ACC112 (cell line): ENCODE results near the gene BRD3OS.
"Not testable (repeated sequence)": the region's sequence is repeated elsewhere in the genome, so short reads cannot be mapped to it uniquely, and the experiment has no call there.

Source experiments
- H2AFZ ChIP-seq: fragments of 200-600 bp; sonication (generic); one replicate; pipeline ENCODE4 v1.6.0; 2017; ENCODE audit warnings: antibody characterized with exemption, low read length; ENCODE audit not compliant: unreplicated experiment
- H3K27ac ChIP-seq: fragments of 200-600 bp; sonication (generic); 2 replicates; pipeline ENCODE4 v1.5.1; 2014; ENCODE audit warnings: low read depth, mild to moderate bottlenecking, antibody characterized with exemption, low read length, moderate library complexity
- H3K27me3 ChIP-seq: fragments of 200-600 bp; sonication (generic); 2 replicates; pipeline ENCODE4 v1.6.1; 2014; ENCODE audit warnings: mild to moderate bottlenecking, antibody characterized with exemption, low read length, moderate library complexity, mixed read lengths; ENCODE audit not compliant: insufficient read depth
- H3K36me3 ChIP-seq: fragments of 200-600 bp; sonication (generic); 2 replicates; pipeline ENCODE4 v1.6.1; 2016; ENCODE audit warnings: mild to moderate bottlenecking, antibody characterized with exemption, low read length, moderate library complexity, mixed read lengths; ENCODE audit not compliant: insufficient read depth
- H3K4me1 ChIP-seq: fragments of 200-600 bp; sonication (generic); one replicate; pipeline ENCODE4 v1.6.1; 2016; ENCODE audit warnings: low read length, mixed read lengths; ENCODE audit not compliant: insufficient read depth, unreplicated experiment, control insufficient read depth
- H3K4me3 ChIP-seq: fragments of 200-600 bp; sonication (generic); 2 replicates; pipeline ENCODE4 v1.5.1; 2014; ENCODE audit warnings: mild to moderate bottlenecking, low read depth, low read length
- H3K79me2 ChIP-seq: fragments of 200-600 bp; sonication (generic); one replicate; pipeline ENCODE4 v1.6.0; 2016; ENCODE audit warnings: low read length; ENCODE audit not compliant: control insufficient read depth, unreplicated experiment, insufficient read depth

The BRD3OS gene

DNA sequence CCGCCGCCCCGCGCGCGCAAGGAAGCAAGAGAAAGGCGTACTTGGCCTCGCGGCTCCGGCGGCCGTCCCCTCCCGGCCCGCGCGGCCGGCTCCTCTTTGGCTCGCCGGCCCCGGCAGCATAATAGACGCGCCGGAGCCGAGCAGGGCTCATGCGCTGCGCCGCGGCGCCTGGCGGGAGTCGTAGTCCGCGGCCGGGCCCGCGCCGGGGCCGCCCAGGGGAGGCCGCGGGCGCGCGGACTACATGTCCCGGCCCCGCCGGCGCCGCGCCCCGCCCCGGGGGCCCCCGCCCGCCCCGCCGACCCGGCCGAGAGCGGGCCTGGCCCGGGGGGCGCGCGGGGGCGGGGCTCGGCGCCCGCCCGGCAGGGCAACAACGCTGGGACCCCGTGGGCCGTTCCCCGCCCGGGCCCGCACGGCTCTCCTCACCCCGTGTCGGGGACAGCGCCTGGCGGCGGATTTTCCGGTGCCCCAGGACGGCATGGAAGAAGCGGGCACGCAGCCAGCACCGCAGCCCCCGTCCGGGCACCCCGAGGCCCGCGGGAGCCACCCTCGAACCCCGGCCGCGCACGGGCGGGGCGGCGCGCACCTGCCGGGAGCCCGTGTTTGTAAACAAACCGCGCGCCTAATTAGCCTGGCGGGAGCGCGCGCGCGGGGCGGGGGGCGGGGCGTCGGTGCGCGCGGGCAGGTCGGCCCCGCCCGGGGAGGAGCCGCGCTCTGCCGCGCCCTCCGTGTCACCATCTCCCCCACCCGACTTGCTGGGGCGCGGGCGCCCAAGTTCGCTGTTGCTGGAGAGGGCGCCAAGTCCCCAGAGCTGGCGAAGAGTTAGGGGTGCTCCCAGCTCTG is 42.8 kb downstream of the BRD3OS start, which contains the start of gene BRD3:
Gene BRD3, minus strand, starts transcription at position 123 of the 840 bp plus-strand sequence. CDS start 14,549 bp downstream, outside the sequence.
- peak within 1 kb of the TSS; percentile 100 for H3K4me3 ChIP-seq
- H2AFZ ChIP-seq = peak within 1 kb of the TSS; percentile 99
- peaks cover 31% of the 10 kb centered on the region for H3K27me3 ChIP-seq
- H3K27ac ChIP-seq = peak within 1 kb of the TSS; percentile 72
- H3K36me3 ChIP-seq = no peaks in the 10 kb centered on the region
- peaks cover 43% of the 10 kb centered on the region for H3K79me2 ChIP-seq
- H3K4me1 ChIP-seq = peaks cover 5% of the 10 kb centered on the region

DNA sequence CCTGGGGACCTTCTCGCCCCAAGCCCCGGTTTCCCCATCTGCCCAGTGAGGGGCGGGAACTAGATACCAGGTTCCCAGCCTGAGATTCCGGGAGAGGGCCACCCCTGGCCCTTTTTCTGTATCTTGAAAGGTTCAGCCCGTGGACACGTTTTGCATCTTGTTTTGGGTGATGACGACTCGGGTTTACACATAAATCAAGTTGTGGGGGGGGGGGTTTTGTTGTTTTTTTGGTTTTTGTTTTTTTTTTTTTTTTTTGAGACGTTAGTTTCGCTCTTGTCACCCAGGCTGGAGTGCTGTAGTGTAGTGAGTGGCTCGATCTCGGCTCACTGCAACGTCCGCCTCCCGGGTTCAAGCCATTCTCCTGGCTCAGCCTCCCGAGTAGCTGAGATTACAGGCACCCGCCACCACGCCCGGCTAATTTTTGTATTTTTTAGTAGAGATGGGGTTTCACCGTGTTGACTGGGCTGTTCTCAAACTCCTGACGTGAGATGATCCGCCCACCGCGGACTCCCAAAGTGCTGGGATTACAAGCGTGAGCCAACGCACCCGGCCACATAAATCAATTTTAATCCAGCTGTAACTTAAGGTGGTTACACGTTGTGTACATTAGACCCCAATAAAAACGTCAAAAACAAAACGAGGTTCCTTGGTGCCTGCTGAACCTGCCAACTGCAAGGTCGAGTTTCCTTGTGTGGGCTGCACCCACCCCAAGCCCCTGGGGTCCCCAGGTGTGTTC is 43.6 kb downstream of the BRD3OS start:
- Histone ChIP-seq H3K4me1 (peaks cover 5% of the 10 kb centered on the region), H3K79me2 (peaks cover 35% of the 10 kb centered on the region), H3K27ac (no peak overlapping the region), H3K36me3 (no peaks in the 10 kb centered on the region), H3K27me3 (peaks cover 39% of the 10 kb centered on the region), H2AFZ (peak overlapping the region; percentile 99), H3K4me3 (peak overlapping the region; percentile 97)

DNA sequence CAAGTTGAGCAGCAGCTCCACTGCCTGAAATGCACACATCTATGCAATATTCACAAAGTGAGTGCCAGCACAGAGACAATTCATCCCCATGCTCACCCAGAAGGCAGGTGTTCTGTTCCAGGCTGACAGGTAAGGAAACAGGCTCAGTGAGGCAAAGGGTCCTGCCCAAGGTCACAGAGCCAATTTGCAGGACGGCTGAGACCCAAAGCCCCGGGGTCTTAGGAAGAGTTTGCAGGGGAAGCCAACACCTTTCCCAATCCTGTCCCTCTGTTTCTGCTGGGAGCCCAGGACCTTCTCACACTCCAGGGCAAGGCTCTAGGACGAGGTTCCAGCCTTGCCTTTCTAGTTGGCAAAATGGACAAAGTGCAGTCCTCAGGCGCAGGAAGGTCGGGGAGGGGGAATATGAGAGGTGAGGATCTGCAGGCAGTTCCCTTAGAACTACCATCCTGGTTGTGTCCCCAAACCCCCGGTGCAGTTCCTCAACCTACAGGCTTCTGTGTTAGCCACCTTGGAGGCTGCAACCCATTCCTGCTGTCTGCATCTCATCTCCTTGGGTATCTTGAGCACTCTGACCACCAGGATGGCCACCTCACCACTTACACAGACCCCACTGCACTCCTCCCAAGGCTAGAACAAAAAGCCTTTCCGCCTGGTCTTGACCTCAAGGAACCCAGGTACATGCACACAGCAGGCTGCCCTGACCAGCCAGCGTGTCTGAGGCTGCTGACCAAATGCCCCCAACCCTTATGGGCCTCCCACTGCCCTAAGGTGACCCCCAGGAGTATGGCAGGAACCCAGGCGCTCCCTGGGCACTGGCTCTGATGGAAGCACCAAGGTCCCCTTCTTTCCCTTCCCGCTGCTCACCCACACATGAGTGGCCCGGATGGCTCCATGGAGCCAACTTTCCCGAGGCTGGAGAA is 44.5 kb downstream of the BRD3OS start:
- H3K27ac ChIP-seq = no peak overlapping the region
- H3K4me3 ChIP-seq = no peak overlapping the region
- H3K27me3 ChIP-seq = peaks cover 47% of the 10 kb centered on the region
- H3K36me3 ChIP-seq = no peaks in the 10 kb centered on the region
- peaks cover 5% of the 10 kb centered on the region for H3K4me1 ChIP-seq
- H3K79me2 ChIP-seq = peaks cover 27% of the 10 kb centered on the region
- H2AFZ ChIP-seq = no peak overlapping the region

DNA sequence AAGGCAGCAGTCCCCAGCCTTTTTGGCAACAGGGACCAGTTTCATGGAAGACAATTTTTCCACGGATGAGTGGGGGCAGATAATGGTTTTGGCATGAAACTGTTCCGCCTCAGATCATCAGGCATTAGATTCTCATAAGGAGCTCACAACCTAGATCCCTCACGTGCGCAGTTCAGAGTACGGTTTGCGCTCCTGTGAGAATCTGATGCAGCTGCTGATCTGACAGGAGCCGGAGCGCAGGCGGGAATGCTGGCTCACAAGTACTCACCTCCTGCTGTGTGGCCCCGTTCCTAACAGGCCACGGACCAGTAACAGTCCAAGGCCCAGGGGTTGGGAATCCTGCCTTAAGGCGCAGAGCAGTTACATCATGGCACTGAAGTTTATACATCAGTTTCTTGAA is 45.9 kb downstream of the BRD3OS start:
- peaks cover 48% of the 10 kb centered on the region for H3K27me3 ChIP-seq
- no peak overlapping the region for H2AFZ ChIP-seq

DNA sequence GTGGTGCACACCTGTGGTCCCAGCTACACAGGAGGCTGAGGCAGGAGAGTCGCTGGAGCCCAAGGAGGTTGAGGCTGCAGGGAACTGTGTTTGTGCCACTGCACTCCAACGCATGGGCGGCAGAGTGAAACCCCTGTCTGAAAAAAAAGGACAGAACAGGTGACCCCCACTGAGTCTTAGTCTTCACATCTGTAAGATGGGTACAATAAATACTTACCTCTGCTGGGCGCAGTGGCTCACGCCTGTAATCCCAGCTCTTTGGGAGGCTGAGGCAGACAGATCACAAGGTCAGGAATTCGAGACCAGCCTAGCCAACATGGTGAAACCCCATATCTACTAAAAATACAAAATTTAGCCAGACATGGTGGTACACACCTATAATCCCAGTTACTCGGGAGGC is 47.4 kb downstream of the BRD3OS start:
- H3K4me1 ChIP-seq, H3K36me3 ChIP-seq, H3K4me3 ChIP-seq, H3K27ac ChIP-seq, H3K79me2 ChIP-seq, H2AFZ ChIP-seq: not testable (repeated sequence)
- peaks cover 48% of the 10 kb centered on the region for H3K27me3 ChIP-seq

More for the DNA sequence above, 45.9 kb downstream of the BRD3OS start:
- Histone ChIP-seq H3K27ac (no peak overlapping the region), H3K36me3 (no peaks in the 10 kb centered on the region), H3K4me1 (no peaks in the 10 kb centered on the region), H3K4me3 (no peak overlapping the region), H3K79me2 (peaks cover 14% of the 10 kb centered on the region)

DNA sequence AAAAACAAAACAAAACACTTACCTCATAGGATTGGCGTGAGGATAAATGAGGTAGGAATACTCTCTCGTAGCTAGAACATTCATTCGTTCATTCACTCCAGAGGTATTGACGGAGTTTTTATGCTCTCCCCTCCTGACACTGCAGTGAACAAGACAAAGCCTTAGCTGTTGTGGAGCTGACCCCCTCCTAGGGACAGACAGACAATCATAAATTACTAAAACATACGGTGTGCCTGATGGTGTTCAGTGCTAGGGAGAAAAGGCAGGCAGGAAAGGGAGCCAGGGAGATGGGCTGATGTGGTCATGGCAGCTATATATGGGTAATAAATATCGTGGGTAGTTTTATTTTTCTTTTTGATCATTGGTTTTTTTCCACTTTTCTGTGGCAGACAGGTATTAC is 48.2 kb downstream of the BRD3OS start:
- Histone ChIP-seq H3K4me3 (no peak overlapping the region), H2AFZ (no peak overlapping the region), H3K79me2 (no peaks in the 10 kb centered on the region), H3K4me1 (no peaks in the 10 kb centered on the region), H3K27ac (no peak overlapping the region), H3K27me3 (peaks cover 48% of the 10 kb centered on the region), H3K36me3 (no peaks in the 10 kb centered on the region)

DNA sequence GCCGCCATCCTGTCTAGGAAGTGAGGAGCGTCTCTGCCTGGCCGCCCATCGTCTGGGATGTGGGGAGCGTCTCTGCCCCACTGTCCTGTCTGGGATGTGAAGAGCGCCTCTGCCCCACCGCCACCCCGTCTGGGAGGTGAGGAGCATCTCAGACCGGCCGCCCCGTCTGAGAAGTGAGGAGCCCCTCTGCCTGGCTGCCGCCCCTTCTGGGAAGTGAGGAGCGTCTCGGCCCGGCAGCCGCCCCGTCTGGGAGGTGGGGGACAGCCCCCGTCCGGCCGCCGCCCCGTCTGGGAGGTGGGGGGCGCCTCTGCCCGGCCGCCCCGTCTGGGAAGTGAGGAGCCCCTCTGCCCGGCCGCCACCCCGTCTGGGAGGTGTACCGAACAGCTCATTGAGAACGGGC is 50.4 kb downstream of the BRD3OS start:
- H3K27ac ChIP-seq, H3K4me1 ChIP-seq, H3K79me2 ChIP-seq, H3K4me3 ChIP-seq, H2AFZ ChIP-seq, H3K36me3 ChIP-seq: not testable (repeated sequence)
- peaks cover 34% of the 10 kb centered on the region for H3K27me3 ChIP-seq

DNA sequence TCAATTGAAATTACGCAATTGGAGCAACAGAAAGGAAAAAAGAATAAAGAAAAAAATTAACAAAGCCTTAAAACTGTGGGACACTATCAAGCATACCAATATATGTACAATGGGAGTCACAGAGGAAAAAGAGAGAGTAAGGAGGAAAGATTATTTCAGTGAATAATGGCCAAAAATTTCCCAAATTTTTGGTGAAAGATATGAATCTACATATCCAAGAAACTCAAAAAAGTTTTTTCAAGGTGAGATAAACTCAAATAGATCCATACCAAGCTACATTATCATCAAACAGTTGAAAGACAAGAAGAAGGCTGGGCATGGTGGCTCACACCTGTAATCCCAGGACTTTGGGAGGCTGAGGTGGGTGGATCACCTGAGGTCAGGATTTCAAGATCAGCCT is 51.4 kb downstream of the BRD3OS start:
- Histone ChIP-seq H2AFZ (no peak overlapping the region), H3K4me1 (no peaks in the 10 kb centered on the region), H3K27ac (no peak overlapping the region), H3K36me3 (no peaks in the 10 kb centered on the region), H3K79me2 (no peaks in the 10 kb centered on the region), H3K4me3 (no peak overlapping the region), H3K27me3 (peaks cover 27% of the 10 kb centered on the region)
